Peyer's patch (tissue), 4 donors: ENCODE data around the gene FAM187B. TPM values are rescaled to one million over a fixed set of nuclear protein-coding genes. Genes with fewer than 3 reads are reported as not detected.
"Not testable (repeated sequence)": the region's sequence is repeated elsewhere in the genome, so short reads cannot be mapped to it uniquely, and the experiment has no call there.

Experiments used
- DNase-seq, 3 donors: peaks; one replicate each; pipeline ENCODE4 v3.0.0-alpha.2; 2017 to 2019
- H3K27ac ChIP-seq, 4 donors: fragments of 200-600 bp; sonication (generic); one replicate each; pipeline ENCODE4 v1.5.1; 2016 to 2019
- H3K27me3 ChIP-seq, 2 donors: fragments of 200-600 bp; sonication (generic); one replicate each; pipeline ENCODE4 v1.5.1; 2019
- H3K36me3 ChIP-seq, 3 donors: fragments of 200-600 bp; sonication (generic); one replicate each; pipeline ENCODE4 v1.5.1; 2016 to 2019
- H3K4me1 ChIP-seq, 4 donors: fragments of 200-600 bp; sonication (generic); one replicate each; pipeline ENCODE4 v1.5.1; 2016 to 2019
- H3K4me3 ChIP-seq, 4 donors: fragments of 200-600 bp; sonication (generic); 1 replicate in 3 of 4; 2 replicates in 1 of 4; pipeline ENCODE4 v1.5.1; 2016 to 2019; ENCODE audit warnings: mild to moderate bottlenecking in 1 of 4
- H3K9me3 ChIP-seq, 4 donors: fragments of 200-600 bp; sonication (generic); one replicate each; pipeline ENCODE4 v1.5.1; 2016 to 2019; ENCODE audit warnings: mild to moderate bottlenecking in 1 of 4
- CTCF ChIP-seq, 6 experiments: fragments of 450-650 bp in 4 of 6; fragments of 200-600 bp in 2 of 6; sonication (generic) in 1 of 6; IDR thresholded peaks; one replicate each; pipeline ENCODE4 v1.5.1; 2017 to 2019; ENCODE audit warnings: antibody characterized with exemption in 6 of 6, mild to moderate bottlenecking in 3 of 6, moderate library complexity in 1 of 6
- POLR2A ChIP-seq, 2 donors: fragments of 450-650 bp; IDR thresholded peaks; one replicate each; pipeline ENCODE4 v1.5.1; 2017; ENCODE audit warnings: antibody characterized with exemption in 2 of 2, mild to moderate bottlenecking in 2 of 2, moderate library complexity in 2 of 2
- total RNA-seq, 4 donors: library from RNA; depleted of rRNA; stranded (reverse); fragments of >200 nt; gene quantifications; one replicate each; pipeline ENCODE4 v1.1.0, GENCODE V29; 2016

Gene FAM187B
- total RNA-seq, 4 donors from 2014 or later = not detected

DNA sequence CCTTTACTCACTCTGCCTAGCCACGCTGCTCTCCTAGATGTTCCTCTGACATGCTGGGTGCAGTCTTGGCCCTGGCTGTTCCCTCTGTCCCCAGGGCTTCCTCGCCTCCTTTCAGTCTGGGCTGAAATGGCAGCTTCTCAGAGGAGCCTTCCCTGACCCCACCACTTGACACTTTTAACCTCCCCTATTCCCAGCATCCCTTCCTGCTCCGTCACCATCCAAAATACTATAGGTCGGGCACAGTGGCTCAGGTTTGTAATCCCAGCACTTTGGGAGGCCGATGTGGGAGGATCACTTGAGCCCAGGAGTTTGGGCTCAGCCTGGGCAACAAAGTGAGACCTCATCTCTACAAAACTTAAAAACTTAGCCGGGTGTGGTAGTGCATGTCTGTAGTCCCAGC is 2.6 kb downstream of the FAM187B start:
- H3K27me3 ChIP-seq = no peaks in the 10 kb centered on the region
- DNase-seq = peak in 1 of 3 donors; percentile 19
- no peak overlapping the region for H3K4me3 ChIP-seq
- TF ChIP-seq CTCF (IDR thresholded peaks at IDR 0.05) (no peak), POLR2A (IDR thresholded peaks at IDR 0.05) (no peak)
- no peak overlapping the region for H3K27ac ChIP-seq
- no peaks in the 10 kb centered on the region for H3K9me3 ChIP-seq
- no peaks in the 10 kb centered on the region for H3K4me1 ChIP-seq
- no peaks in the 10 kb centered on the region for H3K36me3 ChIP-seq

DNA sequence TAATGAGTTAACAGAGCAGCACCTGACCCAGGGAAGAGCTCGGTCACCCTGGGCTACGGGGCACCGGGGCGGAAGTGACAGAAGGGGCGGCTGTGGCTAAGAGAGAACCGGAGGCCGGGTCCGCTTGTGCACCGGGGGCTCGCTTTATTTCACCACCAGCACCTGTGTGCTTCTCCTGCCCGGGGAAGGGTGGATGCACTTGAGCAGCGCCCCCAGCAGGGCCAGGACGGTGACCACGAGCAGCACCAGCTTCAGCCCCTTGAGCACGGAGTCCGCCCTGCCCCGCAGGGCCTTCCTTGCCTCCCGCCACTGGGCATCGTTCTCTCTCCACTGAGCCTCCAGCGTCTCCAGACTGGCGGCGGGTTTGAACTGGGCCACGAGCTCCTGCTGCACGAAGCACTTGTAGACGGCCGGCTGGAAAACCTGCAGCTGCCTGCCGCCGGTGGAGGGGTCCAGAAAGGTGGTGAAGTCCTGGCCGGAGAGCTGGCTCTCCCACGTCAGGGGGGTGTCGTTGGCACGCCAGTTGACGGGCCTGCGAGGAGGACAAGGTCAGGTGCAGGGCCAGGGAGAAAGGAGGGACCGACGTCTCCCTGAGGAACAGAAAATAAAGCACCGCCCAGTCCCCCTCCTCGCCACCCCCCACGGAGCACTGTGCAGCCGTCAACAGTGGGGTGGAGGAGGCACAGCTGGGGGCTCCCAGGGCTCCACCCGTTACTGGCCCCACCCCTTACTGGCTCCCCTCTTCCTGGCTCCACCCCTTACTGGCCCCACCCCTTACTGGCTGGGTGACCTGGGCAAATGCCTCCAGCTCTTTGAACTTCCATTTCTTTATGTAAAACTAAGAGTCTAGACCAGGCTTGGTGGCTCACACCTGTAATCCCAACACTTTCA is 3.6 kb downstream of the FAM187B start:
- Histone ChIP-seq H3K27me3 (no peaks in the 10 kb centered on the region), H3K4me3 (no peak overlapping the region), H3K4me1 (no peaks in the 10 kb centered on the region), H3K36me3 (no peaks in the 10 kb centered on the region), H3K9me3 (no peaks in the 10 kb centered on the region), H3K27ac (no peak overlapping the region)
- DNase-seq = peak in 2 of 3 donors; percentile 53 to 56
- TF ChIP-seq POLR2A (IDR thresholded peaks at IDR 0.05) (no peak), CTCF (IDR thresholded peaks at IDR 0.05) (no peak)

GRCh38 chr19:35223862-35224505 is 4.6 kb downstream of the FAM187B start:
- H3K36me3 ChIP-seq = no peaks in the 10 kb centered on the region
- no peaks in the 10 kb centered on the region for H3K27me3 ChIP-seq
- TF ChIP-seq CTCF (IDR thresholded peaks at IDR 0.05) (no peak), POLR2A (IDR thresholded peaks at IDR 0.05) (no peak)

GRCh38 chr19:35223084-35223790 is 5.3 kb downstream of the FAM187B start:
- Histone ChIP-seq H3K27me3 (no peaks in the 10 kb centered on the region), H3K36me3 (no peaks in the 10 kb centered on the region), H3K4me1 (no peaks in the 10 kb centered on the region), H3K27ac (no peak overlapping the region), H3K9me3 (no peaks in the 10 kb centered on the region), H3K4me3 (no peak overlapping the region)
- TF ChIP-seq POLR2A (IDR thresholded peaks at IDR 0.05) (no peak), CTCF (IDR thresholded peaks at IDR 0.05) (no peak)
- peak in 1 of 3 donors; percentile 22 for DNase-seq

More at GRCh38 chr19:35223862-35224505, 4.6 kb downstream of the FAM187B start:
- DNase-seq = peak in 1 of 3 donors; percentile 35
- Histone ChIP-seq H3K9me3 (no peaks in the 10 kb centered on the region), H3K27ac (no peak overlapping the region), H3K4me3 (no peak overlapping the region), H3K4me1 (no peaks in the 10 kb centered on the region)

GRCh38 chr19:35222373-35223015 is 6.0 kb downstream of the FAM187B start:
- H3K4me1 ChIP-seq = no peaks in the 10 kb centered on the region
- DNase-seq = peak in 1 of 3 donors; percentile 39
- H3K36me3 ChIP-seq = no peaks in the 10 kb centered on the region
- no peaks in the 10 kb centered on the region for H3K27me3 ChIP-seq
- no peak overlapping the region for H3K4me3 ChIP-seq
- no peaks in the 10 kb centered on the region for H3K9me3 ChIP-seq
- TF ChIP-seq POLR2A (IDR thresholded peaks at IDR 0.05) (no peak), CTCF (IDR thresholded peaks at IDR 0.05) (no peak)
- H3K27ac ChIP-seq = no peak overlapping the region

GRCh38 chr19:35220973-35221590 is 7.5 kb downstream of the FAM187B start:
- H3K27ac ChIP-seq, H3K36me3 ChIP-seq, H3K9me3 ChIP-seq, H3K4me1 ChIP-seq, H3K27me3 ChIP-seq, H3K4me3 ChIP-seq: not testable (repeated sequence)
- peak in 1 of 3 donors; percentile 11 for DNase-seq
